NCI-H2107 treated with DMSO at 0.1 percent for 48 hours (cell line): ENCODE measurements around the gene VPS52.

ENCODE experiments used
- DNase-seq: peaks from one replicate; lab custom pipeline; 2025; ENCODE audit not compliant: unreplicated experiment; lab: John Stamatoyannopoulos, UW

Gene VPS52

DNA sequence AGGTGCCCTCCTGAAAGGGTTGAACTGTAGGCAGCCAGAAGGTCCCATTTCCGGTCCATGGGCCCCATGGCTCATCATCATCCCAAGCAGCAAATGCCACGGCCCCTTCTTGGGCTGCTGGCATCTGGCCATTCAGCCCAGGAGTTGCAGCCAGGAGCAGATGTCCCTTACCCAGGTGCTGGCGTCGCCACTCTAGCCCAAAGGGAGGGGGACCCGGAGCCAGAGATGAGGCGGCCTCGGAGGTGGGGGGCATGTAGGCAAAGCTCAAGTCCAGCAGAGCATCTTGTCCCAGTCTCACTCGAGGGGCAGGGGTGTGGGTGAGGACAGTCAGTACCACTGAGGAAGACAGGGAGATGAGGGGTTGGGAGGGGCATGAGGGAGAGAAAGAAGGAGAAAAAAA, 33.4 kb upstream of the VPS52 start:
- no peak for DNase-seq

- no peak for DNase-seq
Observed at GRCh38 chr6:33304216-33304615, 32.5 kb upstream of the VPS52 start.

GRCh38 chr6:33301877-33302276, 30.2 kb upstream of the VPS52 start:
- DNase-seq = no peak

DNA sequence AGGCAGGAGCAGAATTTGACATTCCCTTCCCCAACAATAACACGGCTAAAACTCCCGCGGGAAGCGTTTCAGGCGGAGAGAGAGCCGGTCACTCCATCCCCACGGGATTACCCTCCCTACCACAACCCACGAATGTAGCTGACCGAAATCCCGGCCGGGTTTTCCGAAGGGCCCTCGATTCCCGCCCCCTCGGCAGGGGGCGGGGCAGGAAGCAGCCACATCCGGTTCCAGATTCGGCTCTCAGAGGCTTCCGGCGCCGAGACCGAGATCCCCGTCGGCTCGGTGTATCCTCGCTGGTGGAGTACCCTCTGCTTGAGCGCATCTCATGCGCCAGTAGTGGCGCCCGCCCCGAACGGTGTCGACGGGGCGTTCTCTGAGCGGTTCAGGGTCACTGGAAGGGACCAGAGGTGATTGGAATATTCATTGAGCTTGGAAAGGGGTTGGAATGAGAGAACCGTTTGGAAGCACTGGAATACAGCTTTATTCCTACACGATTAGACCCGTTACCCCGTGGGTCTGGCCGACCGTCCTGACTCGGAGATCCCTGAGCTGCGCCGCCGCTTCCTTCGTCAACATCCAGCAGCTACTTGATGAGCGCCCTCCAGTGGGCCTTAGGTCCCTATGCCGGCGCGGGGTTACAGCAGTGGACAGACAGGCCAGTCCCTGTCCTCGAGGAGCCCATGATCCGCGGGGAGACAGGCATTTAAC, 27.7 kb upstream of the VPS52 start:
- DNase-seq = peak; percentile 39

DNA sequence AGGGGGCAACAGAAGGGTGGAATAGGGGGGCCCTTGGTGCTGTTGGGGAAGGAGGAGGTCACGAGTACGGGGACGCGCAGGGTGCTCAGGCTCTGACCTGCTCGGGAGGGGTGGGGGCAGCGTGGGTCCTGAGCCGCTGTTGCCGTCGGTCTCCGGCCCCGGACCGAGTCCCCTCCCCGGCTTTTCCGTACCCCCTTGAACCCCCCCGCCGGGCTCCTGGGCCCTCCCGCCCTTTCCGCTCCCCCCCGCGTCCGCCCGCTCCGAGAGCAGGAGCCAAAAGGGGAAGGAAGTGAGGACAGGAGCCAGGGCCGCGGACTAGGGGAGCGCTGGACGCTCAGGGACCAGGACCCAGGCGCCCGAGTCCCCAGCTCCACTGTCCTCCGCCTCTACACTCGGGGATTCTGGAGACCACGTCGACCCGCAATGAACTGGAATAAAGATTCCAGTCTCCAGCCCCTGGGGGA, 27.1 kb upstream of the VPS52 start, which contains the start of gene RGL2:
TSS of gene RGL2 (minus strand) at position 170 of the 464 bp plus-strand sequence. CDS start 332 bp downstream, outside the sequence.
- DNase-seq = no peak

DNA sequence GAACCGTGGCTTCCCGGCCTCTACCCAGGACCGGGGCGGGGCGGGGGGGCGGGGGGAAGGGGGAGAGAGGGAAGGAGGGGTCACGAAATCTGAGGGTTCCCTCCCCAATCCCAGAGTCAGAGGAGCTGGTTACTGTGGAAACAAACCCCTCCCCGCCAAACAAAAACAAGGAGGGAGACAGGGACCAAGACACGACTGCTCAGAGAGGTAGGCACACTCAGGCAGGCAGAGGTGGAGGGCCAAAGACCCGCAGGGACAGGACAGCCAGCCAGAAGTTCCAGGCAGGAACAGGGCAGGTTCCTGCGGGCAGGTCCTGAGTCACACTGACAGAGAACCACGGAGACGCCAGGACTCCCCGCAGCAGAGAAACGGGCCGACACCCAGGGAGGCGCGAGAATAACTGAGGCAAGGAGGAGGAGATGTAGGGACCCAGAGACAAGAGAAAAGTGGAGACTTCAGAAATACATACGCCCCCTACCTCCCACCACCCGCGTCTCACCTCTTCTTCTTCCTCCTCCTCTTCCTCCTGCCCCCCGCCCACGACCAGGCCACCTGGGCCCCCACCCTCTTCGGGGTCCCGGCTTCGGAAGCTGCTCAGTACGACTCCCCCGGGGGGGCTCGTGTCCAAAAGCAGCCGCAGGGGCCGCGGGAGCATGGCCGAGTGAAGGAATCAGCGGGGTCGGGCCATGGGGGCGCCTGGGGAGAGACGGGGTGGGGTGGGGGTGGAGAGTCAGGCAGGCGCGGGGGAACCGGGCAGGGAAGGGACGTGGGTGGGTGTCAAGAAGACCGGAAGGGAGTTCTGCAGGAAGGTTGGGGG, 26.5 kb upstream of the VPS52 start:
- DNase-seq = peak; percentile 7

DNA sequence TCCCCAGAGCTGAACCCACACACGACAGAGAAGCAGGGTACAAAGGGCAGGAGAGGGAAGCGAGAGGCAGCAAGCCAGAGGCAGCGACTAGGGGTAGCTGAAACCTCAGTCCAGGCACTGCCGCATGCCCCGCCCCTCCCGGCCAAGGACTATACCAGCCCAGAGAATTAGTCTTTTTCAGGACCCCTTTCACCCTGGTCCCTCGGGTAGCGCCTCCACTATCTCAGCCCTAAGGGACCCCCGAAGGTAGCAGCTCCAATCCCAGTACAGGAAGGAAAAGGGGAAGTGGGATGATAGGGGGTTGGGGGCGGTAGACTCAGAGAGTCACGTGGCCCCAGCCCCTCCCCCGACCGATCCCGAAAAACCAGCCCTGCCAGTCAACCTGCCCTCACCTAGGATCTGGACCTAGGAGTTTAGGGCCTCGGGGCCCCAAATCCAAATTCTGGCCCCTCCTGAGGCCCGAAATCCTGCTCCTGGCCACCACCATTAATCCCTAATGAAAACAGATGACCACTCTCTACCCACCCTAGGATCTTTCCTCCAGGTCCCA, 25.8 kb upstream of the VPS52 start:
- DNase-seq = no peak

DNA sequence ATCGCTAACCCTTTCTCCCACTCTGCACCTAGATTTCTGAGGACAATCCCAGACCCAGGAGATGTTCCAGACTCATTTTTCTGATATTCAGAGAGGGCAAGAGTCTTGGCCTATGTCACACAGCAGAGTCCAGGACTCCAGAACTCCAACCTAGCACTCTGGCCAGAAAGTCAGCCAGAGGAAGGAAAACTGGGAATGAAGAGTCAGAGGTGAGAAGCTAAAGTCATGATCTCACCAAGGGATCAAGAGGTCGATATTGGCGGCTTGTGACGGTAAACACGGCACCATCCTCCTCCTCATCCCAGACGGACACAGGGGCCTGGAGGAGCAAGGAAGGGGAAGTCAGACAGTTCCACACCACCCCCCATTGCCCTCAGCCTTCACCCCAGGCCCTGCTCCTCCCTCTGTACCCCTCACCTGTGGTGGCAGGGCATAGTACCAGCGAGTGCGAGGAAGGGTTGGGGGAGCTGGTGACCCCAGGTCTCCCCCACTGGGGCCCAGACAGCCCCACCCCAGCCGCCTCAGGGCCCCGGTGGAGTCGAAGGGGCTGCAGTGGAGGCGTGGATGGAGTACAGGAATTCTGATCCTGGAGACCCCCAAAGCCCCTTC, 25.2 kb upstream of the VPS52 start:
- no peak for DNase-seq

- no peak for DNase-seq
Observed at GRCh38 chr6:33295621-33296369, 24.1 kb upstream of the VPS52 start.

DNA sequence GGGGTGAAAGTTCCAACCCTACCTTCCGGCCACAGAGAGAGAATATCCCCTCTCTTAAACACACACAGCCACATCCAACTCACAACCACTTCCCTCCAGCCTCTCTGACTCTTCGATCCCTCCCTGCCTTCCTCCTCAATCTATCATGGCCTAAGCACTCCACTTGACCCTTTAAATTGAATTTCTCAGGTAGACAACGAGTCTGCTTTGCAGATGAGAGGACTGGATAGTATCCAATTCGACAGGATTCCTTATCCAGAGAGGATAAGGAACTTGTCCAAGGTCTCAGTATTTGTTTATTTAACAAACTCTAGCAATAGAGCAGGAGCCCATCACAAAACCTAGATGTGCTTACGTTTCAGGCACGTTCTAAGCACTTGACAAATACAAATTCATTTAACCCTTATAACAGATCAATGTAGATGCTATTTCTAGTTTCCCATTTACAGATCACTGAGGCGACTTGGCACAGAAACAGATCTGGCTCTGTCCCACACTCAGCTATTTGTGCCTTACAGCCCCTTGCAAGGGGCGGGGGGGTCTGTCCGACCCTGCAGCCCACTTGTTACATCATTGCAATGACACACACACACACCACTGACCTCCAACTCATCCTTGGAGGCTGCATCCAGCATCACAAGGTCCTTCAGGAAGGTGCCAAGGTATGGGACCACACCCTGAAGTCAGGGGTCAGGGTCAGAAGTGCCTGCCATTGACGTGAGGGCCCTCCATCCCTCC, 22.6 kb upstream of the VPS52 start:
- DNase-seq = no peak

GRCh38 chr6:33292996-33293682, 21.5 kb upstream of the VPS52 start:
- no peak for DNase-seq

GRCh38 chr6:33290459-33290858, 18.8 kb upstream of the VPS52 start:
- DNase-seq = no peak

GRCh38 chr6:33289784-33290315, 18.2 kb upstream of the VPS52 start:
- DNase-seq = no peak

- DNase-seq = peak; percentile 86
Observed at GRCh38 chr6:33288921-33289783, 17.5 kb upstream of the VPS52 start, which contains the start of the genes PFDN6 and WDR46. TSS of gene PFDN6 (plus strand) at chr6:33289601. CDS start at chr6:33289857, 256 bp downstream. TSS of gene WDR46 (minus strand) at chr6:33289239. CDS start at chr6:33289170, 69 bp downstream.

- DNase-seq = no peak
Observed at GRCh38 chr6:33288141-33288920, 16.7 kb upstream of the VPS52 start.

GRCh38 chr6:33286946-33287914, 15.6 kb upstream of the VPS52 start:
- no peak for DNase-seq
